CD4-positive, alpha-beta T cell treated with Interleukin-17A for 1 hour (primary cell): ENCODE results near the gene B3GAT1.

Experiments used
- DNase-seq: peaks from one replicate; pipeline ENCODE4 v3.0.0-alpha.2; 2020

The B3GAT1 gene

DNA sequence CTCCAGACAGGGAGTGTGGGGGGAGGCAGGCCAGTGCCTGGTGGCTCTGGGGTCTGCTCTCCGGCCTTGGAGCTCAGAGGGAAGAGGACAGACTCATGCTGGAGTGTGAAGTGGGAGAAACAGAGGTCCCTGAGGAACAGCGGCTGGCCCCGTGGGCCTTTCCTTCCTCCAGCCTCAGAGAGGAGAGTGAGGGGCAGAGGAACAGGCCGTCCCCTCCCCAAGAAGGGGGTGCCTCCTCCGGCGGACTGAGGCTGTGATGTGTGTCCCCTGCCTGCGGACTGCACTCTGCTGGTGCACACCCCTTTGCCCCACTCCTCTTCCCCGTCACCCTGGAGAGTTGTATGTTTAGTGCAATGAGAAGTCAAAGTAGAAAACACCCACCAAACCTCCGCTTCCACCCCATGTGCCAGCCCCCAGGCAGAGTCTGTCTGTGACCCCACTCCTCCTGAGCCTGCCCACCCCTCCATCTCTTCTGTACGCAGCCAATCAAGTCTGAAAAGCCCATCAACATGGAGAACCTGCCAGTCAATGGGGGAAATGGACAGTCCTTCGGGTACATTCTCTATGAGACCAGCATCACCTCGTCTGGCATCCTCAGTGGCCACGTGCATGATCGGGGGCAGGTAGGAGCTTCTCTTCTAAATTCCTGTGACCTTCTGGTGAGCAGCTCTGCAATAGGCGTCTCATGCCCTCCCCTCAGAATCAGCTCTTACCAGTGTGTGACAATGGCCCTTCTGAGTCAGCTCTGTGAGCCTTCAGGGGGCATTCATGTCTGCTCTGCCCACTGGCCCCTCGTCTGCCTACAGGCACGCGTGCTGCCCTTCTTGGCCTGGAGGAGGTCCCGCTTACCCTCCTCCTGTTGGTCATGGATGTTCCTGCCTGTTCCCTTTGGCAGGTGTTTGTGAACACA lies 41.3 kb downstream of the B3GAT1 start:
- DNase-seq: no peak

- no peak for DNase-seq
Observed at GRCh38 chr11:134369656-134370525, 42.2 kb downstream of the B3GAT1 start.

GRCh38 chr11:134367781-134368180 lies 44.3 kb downstream of the B3GAT1 start:
- DNase-seq: no peak

- DNase-seq: no peak
Observed at GRCh38 chr11:134366254-134366653, 45.8 kb downstream of the B3GAT1 start.

GRCh38 chr11:134365011-134365925 lies 46.8 kb downstream of the B3GAT1 start:
- no peak for DNase-seq

DNA sequence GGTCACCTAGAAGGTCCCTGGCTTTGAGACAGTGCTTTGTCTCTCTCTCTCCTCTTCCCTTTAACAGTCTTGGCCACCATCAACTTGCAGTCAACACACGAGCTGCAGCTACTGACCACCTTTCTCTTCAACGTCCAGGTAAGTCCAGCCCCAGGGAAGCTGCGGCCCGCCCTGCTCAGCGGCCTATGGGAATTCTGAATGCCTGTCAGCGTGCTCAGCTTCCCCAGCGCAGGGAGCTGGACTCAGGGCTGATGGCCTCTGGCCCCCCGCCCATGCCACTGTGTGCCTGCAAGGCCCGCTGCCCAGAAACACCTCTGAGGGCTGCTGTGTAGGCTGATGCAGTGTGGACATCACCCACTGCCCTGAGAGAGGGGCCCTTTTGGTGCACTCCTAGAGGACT lies 47.8 kb downstream of the B3GAT1 start:
- no peak for DNase-seq

- DNase-seq: no peak
Observed at GRCh38 chr11:134363592-134363991, 48.5 kb downstream of the B3GAT1 start.

GRCh38 chr11:134363161-134363560 lies 48.9 kb downstream of the B3GAT1 start:
- DNase-seq: no peak

- no peak for DNase-seq
Observed at GRCh38 chr11:134362192-134362901, 49.7 kb downstream of the B3GAT1 start.

- no peak for DNase-seq
Observed at GRCh38 chr11:134361661-134362060, 50.4 kb downstream of the B3GAT1 start.

DNA sequence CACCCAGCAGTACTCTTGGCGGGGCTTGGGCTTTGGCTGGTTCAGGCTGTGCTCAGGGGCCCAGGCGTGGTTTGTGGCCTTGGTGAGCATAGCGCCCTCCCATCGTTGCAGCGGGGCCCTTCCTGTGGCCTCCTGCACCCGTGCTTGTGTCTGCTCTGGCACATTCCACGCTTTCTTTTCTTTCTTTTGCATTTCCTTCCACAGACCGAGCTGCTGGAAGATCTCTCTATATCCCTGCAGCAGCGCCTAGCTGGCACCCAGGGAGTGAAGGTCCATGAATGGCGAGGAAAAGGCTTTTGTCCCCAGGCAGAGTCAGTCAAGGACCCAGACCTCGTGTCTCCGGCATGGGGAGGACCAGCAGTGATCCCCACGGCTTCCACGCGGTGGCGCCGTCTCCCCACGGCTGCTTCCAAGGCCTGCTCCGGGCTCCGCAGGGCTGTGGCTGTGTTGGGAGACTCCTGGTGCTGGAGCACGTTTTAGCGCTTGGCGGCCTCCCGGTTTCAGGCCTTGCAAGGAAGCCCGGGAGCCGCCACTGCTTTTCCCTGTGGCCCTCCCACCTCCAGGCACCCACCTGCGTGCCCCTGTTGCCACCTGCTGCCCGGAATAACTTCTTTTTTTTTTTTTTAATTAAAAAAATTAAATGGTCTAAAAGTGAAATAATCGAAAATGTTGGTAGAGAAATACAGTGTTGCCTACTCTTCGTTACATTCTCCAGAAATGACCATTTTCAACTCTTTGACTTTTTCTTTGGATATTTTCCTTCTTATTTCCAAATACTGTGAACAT lies 51.8 kb downstream of the B3GAT1 start:
- peak; percentile 73 for DNase-seq

GRCh38 chr11:134359646-134360045 lies 52.4 kb downstream of the B3GAT1 start:
- no peak for DNase-seq

DNA sequence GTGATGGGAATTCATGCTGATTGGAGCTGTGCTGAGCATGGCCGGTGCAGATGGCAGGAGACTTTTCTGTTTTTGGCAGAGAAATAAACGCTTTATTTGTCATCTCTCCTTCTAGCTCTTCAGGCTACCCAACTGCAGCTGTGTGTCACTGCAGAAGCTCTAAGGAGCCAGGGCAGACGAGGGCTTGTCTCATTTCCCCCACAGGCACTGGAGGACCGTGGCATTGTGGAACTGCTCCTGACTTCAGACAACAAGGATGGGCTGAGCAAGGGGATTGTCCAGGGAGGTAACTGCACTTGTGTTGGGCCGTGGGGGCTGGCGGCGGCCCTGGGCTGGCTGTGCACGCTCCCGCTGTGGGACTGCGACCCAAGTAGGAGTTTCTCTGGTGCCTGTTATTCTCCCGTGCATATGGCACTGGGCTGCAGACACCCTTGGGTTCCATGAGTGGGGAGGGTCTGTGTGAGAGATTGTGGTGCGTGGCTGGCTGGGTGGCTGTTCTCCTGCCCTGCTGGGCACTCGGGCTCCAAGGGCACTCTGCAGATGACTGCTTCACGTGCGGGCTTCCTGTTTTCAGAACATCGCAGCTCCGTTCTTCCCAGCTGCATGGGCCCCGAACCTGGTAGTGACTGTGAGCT lies 53.1 kb downstream of the B3GAT1 start:
- DNase-seq: no peak

DNA sequence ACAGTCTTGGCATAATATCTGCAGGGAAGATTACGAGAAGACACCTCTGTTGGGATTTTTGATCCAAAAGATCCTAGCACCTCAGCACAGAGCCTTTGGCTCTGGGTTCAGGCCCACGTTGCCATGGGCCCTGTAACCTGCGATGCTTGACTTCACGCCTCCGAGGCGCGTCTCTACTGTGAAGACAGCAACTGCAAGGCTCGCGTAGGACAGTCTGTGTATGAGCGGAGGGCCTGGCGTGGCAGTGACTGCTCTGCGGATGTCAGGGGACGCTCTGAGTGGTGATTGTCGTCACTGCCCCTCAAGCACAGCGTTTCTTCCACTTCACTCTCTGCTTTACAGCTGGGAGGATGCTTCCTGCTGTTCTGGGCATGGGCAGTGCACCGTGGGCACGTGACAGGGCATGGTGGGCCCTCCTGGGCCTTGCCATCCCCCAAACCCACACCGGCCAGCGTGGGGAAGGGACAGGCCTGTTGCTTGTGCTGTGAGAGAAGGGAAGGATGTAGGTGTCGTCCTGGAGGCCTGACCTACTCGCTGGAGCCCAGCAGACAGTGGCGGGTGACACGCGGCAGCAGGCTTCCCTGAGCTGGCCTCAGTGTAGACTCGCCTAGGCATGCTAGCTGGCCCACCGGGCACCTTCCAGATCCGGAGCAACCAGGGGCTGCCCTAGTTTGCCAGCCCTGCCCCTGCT lies 53.7 kb downstream of the B3GAT1 start:
- DNase-seq: no peak

- DNase-seq: no peak
Observed at GRCh38 chr11:134357545-134357839, 54.5 kb downstream of the B3GAT1 start.

DNA sequence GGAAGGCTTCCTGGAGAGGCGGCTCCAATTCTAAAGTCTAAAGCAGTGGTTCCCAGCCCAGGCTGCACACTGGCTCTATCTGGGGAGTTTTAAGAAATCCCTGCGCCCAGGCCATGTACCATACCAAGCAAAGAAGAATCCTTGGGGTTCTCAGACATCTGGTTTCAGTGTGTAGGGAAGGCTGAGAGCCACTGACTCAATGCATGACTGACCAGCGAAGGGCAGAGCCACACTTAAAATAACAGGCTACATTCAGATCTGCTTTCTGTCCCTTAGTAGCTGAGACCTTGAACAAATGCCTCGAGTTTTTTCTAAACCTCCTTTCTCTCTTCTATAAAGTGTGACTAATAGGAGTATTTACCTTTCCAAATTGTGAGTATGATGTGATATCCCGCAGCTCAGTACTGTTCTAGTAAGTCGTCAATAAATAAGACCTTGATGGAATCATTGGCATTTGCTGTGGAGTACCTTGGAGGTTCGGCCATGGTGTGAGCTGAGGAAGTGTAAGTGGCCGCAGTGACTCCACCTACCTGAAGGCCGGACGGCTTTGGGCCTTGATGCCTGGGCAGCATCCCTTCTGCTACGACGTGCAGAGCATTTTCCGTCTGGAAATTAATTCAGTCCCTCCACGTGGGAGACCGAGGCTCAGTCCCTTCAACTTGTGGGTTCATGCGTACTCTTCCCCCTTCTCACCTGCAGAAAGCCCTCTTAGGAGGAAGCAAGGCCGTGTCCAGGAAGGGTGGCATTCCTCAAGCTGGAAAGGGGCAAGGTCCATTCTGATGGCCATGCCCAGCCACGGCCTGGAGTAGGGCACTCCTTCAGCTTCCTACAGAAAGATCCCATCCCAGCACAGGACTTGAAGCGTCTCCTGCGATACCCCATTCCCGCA lies 55.1 kb downstream of the B3GAT1 start:
- DNase-seq: no peak

DNA sequence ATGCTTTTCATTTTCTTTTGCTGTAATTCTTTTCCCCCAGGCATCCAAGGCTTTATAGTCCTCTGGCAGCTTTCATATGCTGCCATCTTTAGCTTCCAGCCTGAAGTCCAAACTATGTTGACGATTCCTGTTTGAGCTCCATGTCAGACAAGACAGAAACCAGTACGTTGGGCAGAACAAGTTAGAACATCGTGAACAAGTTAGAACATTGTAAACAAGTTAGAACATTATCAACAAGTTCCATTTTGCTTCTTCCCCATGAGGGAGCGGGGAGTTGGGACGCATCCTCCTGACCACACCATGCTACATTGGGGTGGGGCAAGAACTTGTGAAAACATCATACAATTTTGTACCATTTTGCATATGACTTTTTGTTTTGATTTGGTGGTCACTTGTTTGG lies 56.4 kb downstream of the B3GAT1 start:
- no peak for DNase-seq

DNA sequence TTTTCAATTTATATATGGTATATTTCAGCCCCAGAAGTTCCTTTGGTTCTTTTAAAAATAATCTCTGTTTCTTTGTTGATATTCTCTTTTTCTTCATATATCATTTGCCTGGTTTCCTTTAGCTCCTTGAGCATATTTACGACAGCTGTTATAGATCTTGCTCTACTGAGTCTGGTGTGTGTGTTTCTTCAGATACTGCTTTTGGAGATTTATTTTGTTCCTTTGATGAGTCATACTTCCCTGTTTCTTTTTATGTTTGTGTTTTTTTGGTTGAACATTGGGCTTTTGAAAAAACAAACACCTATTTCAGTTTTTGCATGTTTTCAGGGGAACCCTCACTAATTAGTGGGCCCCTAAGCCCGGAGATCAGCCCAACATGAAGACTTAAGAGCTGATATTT lies 56.9 kb downstream of the B3GAT1 start:
- no peak for DNase-seq

DNA sequence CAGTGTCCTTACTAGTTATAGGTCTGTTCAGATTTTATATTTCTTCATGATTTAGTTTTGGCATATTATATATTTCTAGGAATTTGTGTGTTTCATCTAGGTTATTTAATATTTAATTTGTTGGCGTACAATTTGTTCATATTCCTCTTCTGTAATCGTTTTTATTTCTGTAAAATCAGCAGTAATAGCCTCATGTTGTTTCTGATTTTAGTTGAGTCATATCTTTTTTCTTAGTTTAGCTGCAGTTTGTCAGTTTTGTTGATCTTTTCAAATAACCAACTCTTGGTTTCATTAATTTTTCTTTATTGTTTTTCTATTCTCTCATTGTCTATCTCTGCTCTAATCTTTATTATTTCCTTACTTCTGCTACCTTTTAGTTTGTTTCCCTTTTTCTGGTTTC lies 59.9 kb downstream of the B3GAT1 start:
- no peak for DNase-seq
